Muscle layer of colon (tissue), 2 donors: Measurements from ENCODE around the gene MSANTD3.
"Not testable (repeated sequence)": the region's sequence is repeated elsewhere in the genome, so short reads cannot be mapped to it uniquely, and the experiment has no call there.

Experiments
- H3K27ac ChIP-seq: one replicate; pipeline ENCODE4 v1.7.0; 2013; ENCODE audit warnings: low read depth, mild to moderate bottlenecking, low read length, moderate library complexity
- H3K27me3 ChIP-seq, 2 donors: one replicate each; pipeline ENCODE4 v1.7.0; 2013; ENCODE audit warnings: low read length in 2 of 2, mild to moderate bottlenecking in 2 of 2; ENCODE audit not compliant: insufficient read depth in 2 of 2, control insufficient read depth in 1 of 2
- H3K36me3 ChIP-seq: one replicate; pipeline ENCODE4 v1.7.0; 2013; ENCODE audit warnings: mild to moderate bottlenecking, low read length; ENCODE audit not compliant: insufficient read depth
- H3K4me1 ChIP-seq: one replicate; pipeline ENCODE4 v1.7.0; 2013; ENCODE audit warnings: mild to moderate bottlenecking, low read length; ENCODE audit not compliant: insufficient read depth
- H3K4me3 ChIP-seq, 2 donors: one replicate each; pipeline ENCODE4 v1.7.0; 2013; ENCODE audit warnings: low read length in 2 of 2, low read depth in 1 of 2, mild to moderate bottlenecking in 1 of 2, moderate library complexity in 1 of 2
- H3K9ac ChIP-seq: one replicate; pipeline ENCODE4 v1.7.0; 2013; ENCODE audit warnings: low read length
- H3K9me3 ChIP-seq: one replicate; pipeline ENCODE4 v1.7.0; 2013; ENCODE audit warnings: mild to moderate bottlenecking, low read length
- donor health status: abdominal sarcoma.
- donor health status: Adenocarcinoma of cecum.

MSANTD3 gene

GRCh38 chr9:100411472-100412283 lies 15.3 kb upstream of the MSANTD3 start:
- Histone ChIP-seq H3K4me1 (peaks cover 12% of the 10 kb centered on the region), H3K27ac (no peak overlapping the region), H3K9me3 (no peaks in the 10 kb centered on the region), H3K9ac (peak overlapping the region; percentile 44), H3K4me3 (peak overlapping the region; percentile 40 to 74), H3K27me3 (no peaks in the 10 kb centered on the region), H3K36me3 (no peaks in the 10 kb centered on the region)

GRCh38 chr9:100413839-100414420 lies 13.0 kb upstream of the MSANTD3 start:
- peaks cover 12% of the 10 kb centered on the region for H3K4me1 ChIP-seq
- no peaks in the 10 kb centered on the region for H3K27me3 ChIP-seq
- no peak overlapping the region for H3K4me3 ChIP-seq
- no peaks in the 10 kb centered on the region for H3K36me3 ChIP-seq
- H3K9ac ChIP-seq, result no peak overlapping the region
- no peaks in the 10 kb centered on the region for H3K9me3 ChIP-seq
- H3K27ac ChIP-seq, result no peak overlapping the region

GRCh38 chr9:100417815-100418214 lies 9.1 kb upstream of the MSANTD3 start:
- Histone ChIP-seq H3K9me3 (no peaks in the 10 kb centered on the region), H3K9ac (no peak overlapping the region), H3K4me3 (no peak overlapping the region), H3K27ac (no peak overlapping the region), H3K4me1 (no peaks in the 10 kb centered on the region), H3K36me3 (no peaks in the 10 kb centered on the region), H3K27me3 (no peaks in the 10 kb centered on the region)

GRCh38 chr9:100419166-100419565 lies 7.8 kb upstream of the MSANTD3 start:
- Histone ChIP-seq H3K27me3 (no peaks in the 10 kb centered on the region), H3K9me3 (no peaks in the 10 kb centered on the region), H3K27ac (no peak overlapping the region), H3K9ac (no peak overlapping the region), H3K4me1 (no peaks in the 10 kb centered on the region), H3K36me3 (no peaks in the 10 kb centered on the region), H3K4me3 (no peak overlapping the region)

GRCh38 chr9:100421116-100421515 lies 5.8 kb upstream of the MSANTD3 start:
- not testable (repeated sequence) for H3K36me3 ChIP-seq, H3K27me3 ChIP-seq, H3K4me3 ChIP-seq, H3K9ac ChIP-seq, H3K27ac ChIP-seq, H3K9me3 ChIP-seq, H3K4me1 ChIP-seq

GRCh38 chr9:100425758-100426157 lies 1.2 kb upstream of the MSANTD3 start:
- Histone ChIP-seq H3K9me3 (no peaks in the 10 kb centered on the region), H3K4me1 (peaks cover 34% of the 10 kb centered on the region), H3K27ac (no peak overlapping the region), H3K9ac (no peak overlapping the region), H3K4me3 (no peak overlapping the region), H3K36me3 (no peaks in the 10 kb centered on the region), H3K27me3 (no peaks in the 10 kb centered on the region)

- Histone ChIP-seq H3K9me3 (no peaks in the 10 kb centered on the region), H3K4me1 (peaks cover 34% of the 10 kb centered on the region), H3K27ac (peak overlapping the region; percentile 77), H3K4me3 (peak overlapping the region; percentile 44 to 72), H3K27me3 (no peaks in the 10 kb centered on the region), H3K36me3 (no peaks in the 10 kb centered on the region), H3K9ac (peak overlapping the region; percentile 77)
Observed at GRCh38 chr9:100426189-100426529, 784 bp upstream of the MSANTD3 start.

- no peaks in the 10 kb centered on the region for H3K9me3 ChIP-seq
- H3K27me3 ChIP-seq, result no peaks in the 10 kb centered on the region
- H3K4me1 ChIP-seq, result peaks cover 34% of the 10 kb centered on the region
- peak overlapping the region; percentile 75 to 80 for H3K4me3 ChIP-seq
- H3K36me3 ChIP-seq, result no peaks in the 10 kb centered on the region
- H3K9ac ChIP-seq, result peak overlapping the region; percentile 68
- H3K27ac ChIP-seq, result peak overlapping the region; percentile 91
Observed at GRCh38 chr9:100427366-100428263, 672 bp downstream of the MSANTD3 start.

- H3K9ac ChIP-seq, result no peak overlapping the region
Observed at GRCh38 chr9:100428871-100429654, 2.1 kb downstream of the MSANTD3 start.

GRCh38 chr9:100430286-100430940 lies 3.5 kb downstream of the MSANTD3 start:
- Histone ChIP-seq H3K9me3 (no peaks in the 10 kb centered on the region), H3K36me3 (no peaks in the 10 kb centered on the region), H3K4me3 (no peak overlapping the region), H3K9ac (no peak overlapping the region), H3K27me3 (no peaks in the 10 kb centered on the region), H3K4me1 (peaks cover 34% of the 10 kb centered on the region), H3K27ac (no peak overlapping the region)

More at GRCh38 chr9:100428871-100429654, 2.1 kb downstream of the MSANTD3 start:
- peaks cover 34% of the 10 kb centered on the region for H3K4me1 ChIP-seq
- peak overlapping the region in 1 of 2 donors; percentile 1 for H3K4me3 ChIP-seq
- no peaks in the 10 kb centered on the region for H3K36me3 ChIP-seq
- no peaks in the 10 kb centered on the region for H3K27me3 ChIP-seq
- no peaks in the 10 kb centered on the region for H3K9me3 ChIP-seq
- peak overlapping the region; percentile 52 for H3K27ac ChIP-seq
